NCI-H446 (cell line): ENCODE measurements around the gene HNRNPF.
"Not testable (repeated sequence)": the region's sequence is repeated elsewhere in the genome, so short reads cannot be mapped to it uniquely, and the experiment has no call there.

Experiments used
- DNase-seq, 2 experiments: peaks; one replicate each; lab custom pipeline; 2025; lab: John Stamatoyannopoulos, UW

HNRNPF gene, protein sequence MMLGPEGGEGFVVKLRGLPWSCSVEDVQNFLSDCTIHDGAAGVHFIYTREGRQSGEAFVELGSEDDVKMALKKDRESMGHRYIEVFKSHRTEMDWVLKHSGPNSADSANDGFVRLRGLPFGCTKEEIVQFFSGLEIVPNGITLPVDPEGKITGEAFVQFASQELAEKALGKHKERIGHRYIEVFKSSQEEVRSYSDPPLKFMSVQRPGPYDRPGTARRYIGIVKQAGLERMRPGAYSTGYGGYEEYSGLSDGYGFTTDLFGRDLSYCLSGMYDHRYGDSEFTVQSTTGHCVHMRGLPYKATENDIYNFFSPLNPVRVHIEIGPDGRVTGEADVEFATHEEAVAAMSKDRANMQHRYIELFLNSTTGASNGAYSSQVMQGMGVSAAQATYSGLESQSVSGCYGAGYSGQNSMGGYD

DNA sequence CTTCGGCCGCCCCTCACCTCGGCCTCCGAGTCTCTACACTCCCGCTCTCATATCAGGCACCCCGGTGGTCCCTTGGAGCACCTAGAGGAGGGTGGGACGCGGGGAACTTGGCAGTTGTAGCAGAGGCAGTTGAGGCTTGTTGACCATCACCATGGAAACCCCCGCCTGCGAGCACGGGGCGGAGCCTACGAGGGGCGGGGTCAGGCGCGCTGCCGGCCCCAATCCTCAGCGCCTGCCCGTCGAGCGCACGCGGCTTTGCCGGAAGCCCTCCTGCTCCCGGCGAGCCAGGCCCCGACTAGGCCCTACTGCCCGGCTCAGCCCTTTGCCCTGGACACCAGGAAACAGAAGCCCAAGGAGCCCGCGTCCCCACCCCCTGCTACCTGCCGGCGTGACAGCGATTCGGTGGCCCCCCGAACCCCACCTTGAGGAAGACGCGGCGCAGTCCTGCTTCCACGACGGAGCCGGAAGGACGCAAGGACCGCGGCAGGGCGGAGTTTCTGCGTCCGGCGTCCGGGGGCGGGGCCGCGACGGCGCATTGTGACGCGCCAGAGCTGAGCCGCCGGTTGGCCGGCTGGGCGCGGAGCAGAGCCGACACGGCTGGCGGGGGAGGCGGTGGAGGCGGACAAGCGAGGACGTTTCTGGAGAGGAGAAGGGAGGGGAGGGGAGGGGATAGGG lies at the start of gene HNRNPF:
Gene HNRNPF, minus strand, starts transcription at position 477 of the 675 bp plus-strand sequence. CDS start 21,302 bp downstream, outside the sequence.
- peak; percentile 78 to 88 for DNase-seq

DNA sequence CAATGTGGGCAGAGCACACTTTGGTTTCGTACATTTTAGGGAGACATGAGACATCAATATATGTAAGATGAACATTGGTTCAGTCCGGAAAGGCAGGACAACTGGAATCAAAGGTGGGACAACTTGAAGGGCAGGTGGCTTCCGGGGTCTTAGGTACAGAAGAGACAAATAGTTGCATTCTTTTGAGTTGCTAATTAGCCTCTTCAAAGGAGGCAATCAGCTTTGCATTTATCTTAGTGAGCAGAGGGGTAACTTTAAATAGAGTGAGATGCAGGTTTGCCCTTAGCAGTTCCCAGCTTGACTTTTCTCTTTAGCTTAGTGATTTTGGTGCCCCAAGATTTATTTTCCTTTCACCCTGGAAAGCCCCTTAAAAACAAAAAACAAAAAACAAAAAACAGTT lies 49.2 kb upstream of the HNRNPF start:
- DNase-seq = no peak

DNA sequence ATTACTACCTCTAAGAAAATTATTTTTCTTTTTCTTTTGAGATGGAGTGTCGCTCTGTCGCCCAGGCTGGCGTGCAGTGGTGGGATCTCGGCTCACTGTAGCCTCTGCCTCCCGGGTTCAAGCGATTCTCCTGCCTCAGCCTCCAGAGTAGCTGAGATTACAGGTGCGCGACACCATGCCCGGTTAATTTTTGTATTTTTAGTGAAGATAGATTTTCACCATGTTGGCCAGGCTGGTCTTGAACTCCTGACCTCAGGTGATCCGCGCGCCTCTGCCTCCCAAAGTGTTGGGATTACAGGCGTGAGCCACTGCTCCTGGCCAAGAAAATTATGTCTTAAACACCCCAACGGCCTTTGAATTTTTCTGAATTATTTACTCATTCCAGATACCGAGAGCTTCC lies 47.6 kb upstream of the HNRNPF start:
- not testable (repeated sequence) for DNase-seq

DNA sequence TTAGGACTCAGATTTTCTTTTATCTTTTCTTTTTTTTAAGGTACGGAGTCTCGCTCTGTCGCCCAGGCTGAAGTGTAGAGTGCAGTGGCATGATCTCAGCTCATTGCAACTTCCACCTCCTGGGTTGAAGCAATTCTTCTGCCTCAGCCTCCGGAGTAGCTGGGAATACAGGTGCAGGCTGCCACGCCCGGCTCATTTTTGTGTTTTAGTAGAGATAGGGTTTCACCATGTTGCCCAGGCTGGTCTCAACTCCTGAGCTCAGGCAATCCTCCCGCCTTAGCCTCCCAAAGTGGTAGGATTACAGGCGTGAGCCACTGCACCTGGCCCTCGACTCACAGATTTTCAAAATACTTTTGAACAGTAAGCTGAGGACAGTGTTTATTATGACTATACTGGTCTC lies 45.0 kb upstream of the HNRNPF start:
- not testable (repeated sequence) for DNase-seq

DNA sequence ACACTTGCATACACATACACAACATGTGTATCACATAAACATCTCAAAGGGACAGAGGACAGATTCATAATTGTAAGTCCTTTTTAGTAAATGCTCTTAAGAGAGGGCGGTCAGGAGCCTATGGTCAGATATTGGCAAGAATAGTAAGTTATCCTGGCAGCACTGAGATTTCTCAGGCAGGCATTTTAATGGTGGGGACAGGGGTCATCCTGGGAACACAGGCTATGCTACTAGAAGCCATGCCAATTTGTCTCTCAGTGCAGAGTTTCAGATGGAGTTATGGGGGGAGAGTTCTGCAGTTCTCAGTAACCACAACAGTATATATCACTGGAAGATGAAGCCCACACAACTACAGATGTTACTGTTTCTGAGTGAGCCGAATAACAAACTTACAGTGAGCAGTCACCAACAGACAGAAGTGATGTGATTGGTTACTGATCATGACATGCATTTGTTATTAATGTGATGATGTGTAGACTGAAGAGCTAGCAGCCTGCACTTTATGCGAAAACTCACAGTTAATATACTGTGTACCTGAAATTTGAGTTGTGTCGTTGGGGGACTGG lies 44.4 kb upstream of the HNRNPF start:
- DNase-seq = no peak

DNA sequence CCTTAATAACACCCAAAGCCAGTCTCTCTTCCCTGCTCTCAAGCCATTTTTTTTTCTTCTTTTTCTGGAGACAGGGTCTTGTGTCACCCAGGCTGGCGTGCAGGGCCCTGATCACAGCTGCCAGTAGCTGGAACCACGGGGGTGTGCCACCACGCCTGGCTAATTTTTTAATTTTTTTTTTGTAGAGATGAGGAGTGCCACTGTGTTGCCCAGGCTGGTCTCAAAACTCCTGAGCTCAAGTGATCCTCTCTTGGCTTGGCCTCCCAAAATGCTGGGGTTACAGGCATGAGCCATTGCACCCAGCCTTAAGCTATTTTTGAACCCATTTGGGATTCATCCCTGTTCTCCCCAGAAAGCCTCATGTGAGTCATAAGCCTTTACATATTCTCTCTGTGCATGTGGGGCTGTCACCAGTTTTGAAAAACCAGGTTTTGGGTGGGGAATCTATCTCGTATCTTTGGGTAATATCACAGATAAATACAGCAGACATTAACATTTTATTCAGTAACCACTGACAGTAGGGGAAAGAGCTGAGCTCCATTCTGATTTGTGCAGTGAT lies 43.4 kb upstream of the HNRNPF start:
- DNase-seq = no peak

DNA sequence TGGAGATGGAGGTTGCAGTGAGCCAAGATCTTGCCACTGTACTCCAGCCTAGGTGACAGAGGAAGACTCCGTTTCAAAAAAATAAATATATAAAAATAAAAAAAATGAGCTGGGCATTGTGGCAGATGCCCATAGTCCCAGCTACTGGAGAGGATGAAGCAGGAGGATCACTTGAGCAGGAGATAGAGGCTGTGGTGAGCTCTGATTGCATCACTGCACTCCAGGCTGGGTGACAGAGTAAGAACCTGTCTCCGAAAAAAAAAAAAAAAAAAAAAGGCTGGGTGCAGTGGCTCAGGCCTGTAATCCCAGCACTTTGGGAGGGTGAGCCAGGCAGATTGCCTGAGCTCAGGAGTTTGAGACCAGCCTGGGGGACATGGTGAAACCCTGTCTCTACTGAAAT lies 39.8 kb upstream of the HNRNPF start:
- no peak for DNase-seq

DNA sequence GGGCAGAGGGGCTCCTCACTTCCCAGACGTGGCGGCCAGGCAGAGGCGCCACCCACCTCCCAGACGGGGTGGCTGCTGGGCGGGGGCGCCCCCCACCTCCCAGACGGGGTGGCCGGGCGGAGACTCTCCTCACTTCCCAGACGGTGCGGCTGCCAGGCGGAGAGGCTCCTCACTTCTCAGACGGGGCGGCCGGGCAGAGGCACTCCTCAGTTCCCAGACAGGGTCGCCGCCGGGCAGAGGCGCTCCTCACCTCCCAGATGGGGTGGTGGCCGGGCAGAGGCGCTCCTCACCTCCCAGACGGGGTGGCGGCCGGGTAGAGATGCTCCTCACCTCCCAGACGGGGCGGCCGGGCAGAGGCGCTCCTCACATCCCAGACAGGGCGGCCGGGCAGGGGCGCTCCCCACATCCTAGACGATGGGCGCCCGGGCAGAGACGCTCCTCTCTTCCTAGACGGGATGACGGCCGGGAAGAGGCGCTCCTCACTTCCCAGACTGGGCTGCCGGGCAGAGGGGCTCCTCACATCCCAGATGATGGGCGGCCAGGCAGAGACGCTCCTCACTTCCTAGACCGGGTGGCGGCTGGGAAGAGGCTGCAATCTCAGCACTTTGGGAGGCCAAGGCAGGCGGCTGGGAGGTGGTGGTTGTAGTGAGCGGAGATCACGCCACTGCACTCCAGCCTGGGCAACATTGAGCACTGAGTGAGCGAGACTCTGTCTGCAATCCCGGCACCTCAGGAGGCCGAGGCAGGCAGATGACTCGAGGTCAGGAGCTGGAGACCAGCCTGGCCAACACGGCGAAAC lies 37.4 kb upstream of the HNRNPF start:
- DNase-seq = not testable (repeated sequence)

DNA sequence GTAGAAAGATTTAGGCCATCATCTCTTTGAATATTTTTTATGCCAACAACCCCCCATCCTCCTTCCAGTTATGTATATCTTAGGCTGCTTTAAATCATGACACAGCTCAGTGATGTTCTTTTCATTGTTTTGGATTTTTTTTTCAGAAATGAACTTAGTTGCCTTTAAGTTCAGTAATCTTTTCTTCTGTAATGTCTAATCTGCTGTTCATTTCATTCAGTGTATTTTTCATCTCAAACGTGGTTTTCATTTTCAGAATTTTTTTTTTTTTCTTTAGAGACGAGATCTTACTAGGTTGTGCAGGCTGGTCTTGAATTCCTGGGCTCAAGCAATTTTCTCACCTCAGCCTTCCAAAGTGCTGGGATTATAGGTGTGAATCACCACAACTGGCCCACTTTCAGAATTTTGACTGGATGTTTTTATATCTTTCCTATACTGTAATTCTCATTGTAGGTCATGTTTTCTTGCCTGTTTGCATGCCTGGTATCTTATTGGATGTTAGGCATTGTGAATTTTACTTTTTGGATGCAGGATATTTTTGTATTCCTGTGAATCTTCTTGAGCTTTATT lies 36.0 kb upstream of the HNRNPF start:
- no peak for DNase-seq

DNA sequence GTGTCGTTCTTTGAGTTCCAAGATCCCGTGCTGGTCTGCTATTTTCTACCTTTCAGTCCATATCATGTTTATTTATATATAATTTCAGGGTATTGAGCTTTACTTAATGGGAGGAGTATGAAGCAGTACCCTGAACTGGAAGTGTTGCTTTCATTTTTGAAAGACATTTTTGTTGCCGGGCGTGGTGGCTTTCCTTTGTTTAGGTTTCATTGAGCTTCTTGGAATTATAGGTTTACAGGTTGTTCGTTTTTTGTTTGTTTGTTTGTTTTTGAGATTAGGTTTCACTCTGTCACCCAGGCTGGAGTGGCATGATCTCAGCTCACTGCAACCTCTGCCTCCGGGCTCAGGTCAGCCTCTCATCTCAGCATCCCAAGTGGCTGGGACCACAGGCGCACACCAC lies 35.3 kb upstream of the HNRNPF start:
- DNase-seq = no peak

DNA sequence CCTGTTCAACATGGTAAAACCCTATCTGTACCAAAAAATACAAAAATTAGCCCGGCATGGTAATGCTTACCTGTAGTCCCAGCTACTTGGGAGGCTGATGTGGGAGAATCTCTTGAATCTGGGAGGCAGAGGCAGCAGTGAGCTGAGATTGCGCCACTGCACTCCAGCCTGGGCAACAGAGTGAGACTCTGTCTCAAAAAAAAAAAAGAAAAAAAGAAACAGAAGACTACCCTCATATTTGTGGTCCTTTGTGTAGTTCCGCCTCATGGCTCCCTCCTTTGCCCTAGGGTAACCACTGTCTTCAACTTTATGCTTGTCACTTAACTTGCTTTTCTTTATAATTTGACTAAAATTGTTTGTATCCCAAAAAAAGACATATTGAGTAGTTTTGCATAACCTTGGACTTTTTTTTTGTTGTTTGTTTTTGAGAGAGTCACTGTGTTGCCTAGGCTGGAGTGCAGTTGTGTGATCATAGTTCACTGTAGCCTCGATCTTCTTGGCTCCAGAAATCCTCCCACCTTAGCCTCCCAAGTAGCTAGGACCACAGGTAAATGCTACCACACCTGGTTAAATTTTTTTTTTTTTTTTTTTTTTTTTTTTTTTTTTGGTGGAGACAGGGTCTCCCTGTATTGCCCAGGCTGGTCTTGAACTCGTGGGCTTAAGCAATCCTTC lies 31.6 kb upstream of the HNRNPF start:
- DNase-seq = no peak

DNA sequence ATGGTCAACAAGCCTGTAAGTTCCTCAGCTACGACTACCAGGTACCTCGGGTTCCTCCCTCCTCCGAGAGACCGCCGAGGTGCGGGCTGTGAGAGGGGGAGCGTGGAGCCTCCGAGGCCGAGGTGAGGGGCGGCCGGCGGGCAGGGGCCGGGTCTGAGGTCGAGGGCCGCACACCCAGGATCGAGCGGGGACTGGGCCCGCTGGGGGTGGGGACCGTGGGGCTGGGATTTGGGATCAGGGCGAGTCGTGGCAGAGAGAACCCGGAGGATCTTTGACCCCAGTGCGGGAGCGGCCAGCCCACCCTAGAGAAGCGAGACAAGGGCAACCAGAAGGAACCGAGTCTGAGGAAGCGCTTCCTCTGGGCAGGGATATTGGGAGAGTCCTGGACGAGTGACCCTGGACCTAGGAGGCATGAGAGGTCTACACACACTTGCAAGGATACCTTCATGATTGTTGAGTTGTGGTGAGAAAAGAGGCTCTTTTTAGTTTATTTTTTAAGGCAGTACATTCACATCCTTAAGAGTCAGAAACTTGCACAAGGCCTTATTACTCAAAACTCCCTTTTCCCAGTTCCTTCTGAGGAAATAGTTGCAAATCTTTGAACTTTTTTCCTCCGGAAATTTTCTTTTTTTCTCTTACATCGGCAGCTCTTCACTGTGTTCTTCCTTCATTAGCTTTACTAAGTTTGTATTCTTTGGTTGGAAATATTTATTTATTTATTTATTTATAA lies 28.3 kb upstream of the HNRNPF start:
- DNase-seq = no peak

DNA sequence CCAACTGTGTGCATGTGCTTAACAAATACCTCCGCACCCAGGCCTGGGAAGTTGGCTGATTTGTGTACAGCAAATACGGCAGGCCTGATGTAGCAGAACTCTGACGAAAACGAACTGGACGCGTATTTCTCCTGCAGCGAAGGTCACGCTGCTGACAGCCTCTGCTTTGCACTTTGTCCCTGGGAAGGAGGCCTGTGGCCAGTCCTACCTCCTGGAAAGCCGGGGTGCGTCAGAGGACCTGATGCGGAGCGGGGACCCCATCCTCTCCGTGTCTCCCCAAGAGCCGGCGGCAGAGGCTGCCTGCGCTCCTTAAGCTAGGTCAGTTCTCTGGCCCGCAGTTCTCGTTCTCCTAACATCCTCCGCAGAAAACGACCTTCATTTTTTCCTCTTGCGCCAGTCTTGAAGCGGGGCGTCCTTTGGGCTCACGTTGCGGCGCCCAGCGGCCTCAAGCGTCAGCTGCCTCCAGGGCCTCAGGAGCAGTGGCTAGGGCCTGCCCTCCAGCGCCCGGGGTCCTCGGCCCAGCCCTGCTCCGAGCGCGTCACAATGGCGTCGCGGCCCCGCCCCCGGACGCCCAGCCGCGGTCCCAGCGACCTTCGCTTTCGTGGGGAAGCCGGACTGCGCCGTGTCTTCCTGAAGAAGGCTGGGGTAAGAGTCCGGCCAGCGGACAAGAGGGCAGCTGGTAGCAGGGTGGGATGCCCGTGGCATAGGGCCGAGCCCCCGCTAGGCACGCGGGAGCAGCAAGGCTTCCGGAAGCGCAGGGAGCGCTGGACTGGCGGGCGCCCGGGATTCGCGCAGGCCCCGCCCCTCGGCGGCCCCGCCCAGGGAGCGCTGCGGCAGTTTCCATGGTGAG lies 27.5 kb upstream of the HNRNPF start, which contains the start of gene ZNF487:
Gene ZNF487, plus strand, starts transcription at position 821 of the 850 bp plus-strand sequence. CDS start 38,703 bp downstream, outside the sequence.
- peak in 1 of 2 experiments; percentile 66 for DNase-seq

DNA sequence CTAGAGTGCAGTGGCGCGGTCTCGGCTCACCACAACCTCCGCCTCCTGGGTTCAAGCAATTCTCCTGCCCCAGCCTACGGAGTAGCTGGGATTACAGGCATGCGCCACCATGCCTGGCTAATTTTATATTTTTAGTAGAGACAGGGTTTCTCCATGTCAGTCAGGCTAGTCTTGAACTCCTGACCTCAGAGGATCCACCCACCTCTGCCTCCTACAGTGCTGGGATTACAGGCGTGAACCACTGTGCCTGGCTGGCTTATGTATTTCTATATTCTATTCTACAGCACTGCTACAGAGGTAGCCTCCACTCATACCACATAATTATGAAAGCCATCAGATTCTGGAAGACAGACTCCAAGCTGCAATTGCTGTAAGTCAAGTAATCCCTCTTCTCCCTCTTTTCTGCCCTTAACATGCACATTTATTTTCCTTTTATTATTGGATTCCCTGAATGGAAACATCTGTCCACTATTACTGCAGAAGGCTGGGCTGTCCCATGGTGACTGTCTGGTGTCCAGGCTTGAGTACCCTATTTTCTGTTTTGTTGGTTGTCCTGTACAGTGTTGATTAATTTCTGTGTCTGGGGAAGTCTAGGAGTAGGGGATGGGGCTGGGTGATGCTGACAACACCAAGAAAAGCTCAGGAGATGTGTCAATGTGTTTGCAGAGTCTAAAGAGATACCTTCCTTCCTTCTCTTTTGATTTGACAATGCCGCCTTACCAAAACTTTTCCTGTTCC lies 22.1 kb upstream of the HNRNPF start:
- no peak for DNase-seq

DNA sequence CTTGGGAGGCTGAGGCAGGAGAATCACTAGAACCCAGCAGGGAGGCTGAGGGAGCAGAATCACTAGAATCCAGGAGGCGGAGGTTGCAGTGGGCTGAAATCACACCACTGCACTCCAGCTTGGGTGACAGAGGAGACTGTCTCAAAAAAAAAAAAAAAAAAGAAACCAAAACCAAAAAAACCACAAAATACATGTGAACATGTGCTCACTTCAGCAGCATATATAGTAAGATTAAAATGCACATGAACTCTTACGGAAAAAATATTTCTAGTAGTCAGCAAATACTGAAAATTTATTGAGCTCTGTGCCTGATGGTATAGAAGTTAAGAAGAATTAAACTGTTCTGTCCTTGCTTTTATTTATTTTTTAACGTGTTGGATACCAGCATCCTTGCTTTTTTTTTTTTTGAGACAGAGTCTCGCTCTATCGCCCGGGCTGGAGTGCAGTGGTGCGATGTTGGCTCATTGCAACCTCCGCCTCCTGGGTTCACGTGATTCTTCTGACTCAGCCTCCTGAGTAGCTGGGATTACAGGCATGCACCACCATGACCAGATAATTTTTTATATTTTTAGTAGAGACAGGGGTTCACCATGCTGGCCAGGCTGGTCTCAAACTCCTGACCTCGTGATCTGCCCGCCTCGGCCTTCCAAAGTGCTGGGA lies 18.3 kb upstream of the HNRNPF start:
- no peak for DNase-seq

DNA sequence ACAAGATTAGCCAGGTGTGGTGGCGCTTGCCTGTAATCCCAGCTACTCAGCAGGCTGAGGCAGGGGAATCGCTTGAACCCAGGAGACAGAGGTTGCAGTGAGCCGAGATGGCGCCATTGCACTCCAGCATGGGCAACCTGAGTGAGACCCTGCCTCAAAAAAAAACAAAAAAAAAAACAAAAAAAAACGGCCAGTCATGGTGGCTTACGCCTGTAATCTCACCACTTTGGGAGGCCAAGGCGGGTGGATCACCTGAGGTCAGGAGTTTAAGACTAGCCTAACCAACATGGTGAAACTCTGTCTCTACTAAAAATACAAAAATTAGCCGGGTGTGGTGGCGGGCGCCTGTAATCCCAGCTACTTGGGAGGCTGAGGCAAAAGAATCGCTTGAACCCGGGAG lies 17.5 kb upstream of the HNRNPF start:
- not testable (repeated sequence) for DNase-seq

DNA sequence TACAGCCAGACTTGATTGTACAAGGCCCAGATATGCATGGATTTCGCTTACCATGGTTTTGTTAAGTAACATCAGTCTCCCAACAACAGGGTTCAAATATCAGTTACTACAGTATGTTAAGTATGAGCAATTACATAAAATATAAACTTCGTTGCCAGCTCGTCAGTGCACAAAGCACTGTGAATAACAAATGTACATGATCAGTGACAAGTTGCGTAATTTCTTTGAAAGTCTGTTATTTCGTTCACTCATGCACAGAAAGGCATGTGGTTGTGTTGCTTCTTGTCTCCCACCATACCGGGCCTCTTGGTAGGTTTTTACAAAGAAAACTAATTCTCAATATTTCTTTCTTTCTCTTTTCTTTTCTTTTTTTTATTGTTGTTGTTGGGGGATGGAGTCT lies 15.4 kb upstream of the HNRNPF start:
- no peak for DNase-seq

DNA sequence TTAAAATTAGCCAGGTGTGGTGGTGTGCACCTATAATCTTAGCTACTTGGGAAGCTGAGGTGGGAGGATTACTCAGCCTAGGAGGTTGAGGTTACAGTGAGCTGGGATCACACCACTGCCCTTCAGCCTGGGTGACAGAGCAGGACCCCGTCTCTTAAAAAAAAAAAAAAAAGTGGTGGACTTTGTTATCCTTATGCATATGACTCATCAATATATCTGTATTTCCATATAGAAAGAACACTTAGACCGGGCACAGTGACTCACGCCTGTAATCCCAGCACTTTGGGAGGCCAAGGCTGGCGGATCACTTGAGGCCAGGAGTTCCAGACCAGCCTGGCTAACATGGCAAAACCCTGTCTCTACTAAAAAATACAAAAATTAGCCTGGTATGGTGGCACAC lies 13.0 kb upstream of the HNRNPF start:
- not testable (repeated sequence) for DNase-seq
